T-helper 2 cell treated with Interferon-gamma antibody and Interleukin-4, amounts not matched to agents 100 ng/mL and 5 ng/mL, for 36 hours (primary cell): Measurements from ENCODE around the gene TMEM235. TPM values are rescaled to one million over a fixed set of nuclear protein-coding genes. Genes with fewer than 3 reads are reported as not detected.
"Not testable (repeated sequence)": the region's sequence is repeated elsewhere in the genome, so short reads cannot be mapped to it uniquely, and the experiment has no call there.

ENCODE experiments used
- intact Hi-C: fragments of 100-400 bp; cut with micrococcal nuclease; formaldehyde crosslinking; loops from one replicate; pipeline ENCODE4 v1.15.1; 2023
- total RNA-seq: library from RNA; stranded (reverse); gene quantifications from 2 replicates; pipeline ENCODE4 v1.2.3, GENCODE V29; 2022

The TMEM235 gene
- total RNA-seq, 1 donor from 2014 or later: not detected

GRCh38 chr17:78214706-78215061, 16.7 kb upstream of the TMEM235 start:
- intact Hi-C loops: loop anchor here (1.0 kb wide), 1 partner anchor 74 kb away; no protein-coding TSS in a partner anchor

- intact Hi-C loops: no loop called here
These were observed 11.9 kb upstream of the TMEM235 start for GRCh38 chr17:78219396-78220150.

GRCh38 chr17:78223061-78223460, 8.4 kb upstream of the TMEM235 start:
- intact Hi-C loops: no loop called here

- intact Hi-C loops: no loop called here
These were observed 7.7 kb upstream of the TMEM235 start for GRCh38 chr17:78223765-78224164.

GRCh38 chr17:78224231-78225087, 7.0 kb upstream of the TMEM235 start:
- intact Hi-C loops: no loop called here

GRCh38 chr17:78225088-78225865, 6.2 kb upstream of the TMEM235 start:
- intact Hi-C loops: no loop called here

GRCh38 chr17:78226055-78226758, 5.2 kb upstream of the TMEM235 start:
- intact Hi-C loops: no loop called here

GRCh38 chr17:78226759-78227454, 4.5 kb upstream of the TMEM235 start:
- intact Hi-C loops: no loop called here

GRCh38 chr17:78227455-78227916, 3.9 kb upstream of the TMEM235 start:
- intact Hi-C loops: no loop called here

- intact Hi-C loops: no loop called here
These were observed 3.3 kb upstream of the TMEM235 start for GRCh38 chr17:78228176-78228575.

GRCh38 chr17:78230252-78230962, 1.0 kb upstream of the TMEM235 start:
- intact Hi-C loops: no loop called here

GRCh38 chr17:78231991-78232858, 794 bp downstream of the TMEM235 start:
- intact Hi-C loops: no loop called here

GRCh38 chr17:78232859-78233173, 1.4 kb downstream of the TMEM235 start:
- intact Hi-C loops: no loop called here

GRCh38 chr17:78233678-78234077, 2.2 kb downstream of the TMEM235 start:
- intact Hi-C loops: no loop called here

GRCh38 chr17:78234261-78234865, 2.9 kb downstream of the TMEM235 start:
- intact Hi-C loops: no loop called here

GRCh38 chr17:78235022-78235421, 3.6 kb downstream of the TMEM235 start:
- intact Hi-C loops: not testable (repeated sequence)

- intact Hi-C loops: no loop called here
These were observed 4.5 kb downstream of the TMEM235 start for GRCh38 chr17:78235885-78236284.

GRCh38 chr17:78236362-78237127, 5.1 kb downstream of the TMEM235 start:
- intact Hi-C loops: no loop called here
